GM12875 (cell line): ENCODE measurements around the gene PIGC.

ENCODE experiments used
- H3K4me3 ChIP-seq: one replicate; pipeline ENCODE4 v1.5.1; 2011; ENCODE audit warnings: low read depth, low read length, control low read depth
- TF ChIP-seq, protein P1 (sequence below): IDR thresholded peaks from 2 replicates; pipeline ENCODE4 v1.5.1; 2011; ENCODE audit warnings: low read depth, mild to moderate bottlenecking, control low read depth, inconsistent platforms, low read length, moderate library complexity, borderline replicate concordance; ENCODE audit not compliant: insufficient read depth

PIGC gene

DNA sequence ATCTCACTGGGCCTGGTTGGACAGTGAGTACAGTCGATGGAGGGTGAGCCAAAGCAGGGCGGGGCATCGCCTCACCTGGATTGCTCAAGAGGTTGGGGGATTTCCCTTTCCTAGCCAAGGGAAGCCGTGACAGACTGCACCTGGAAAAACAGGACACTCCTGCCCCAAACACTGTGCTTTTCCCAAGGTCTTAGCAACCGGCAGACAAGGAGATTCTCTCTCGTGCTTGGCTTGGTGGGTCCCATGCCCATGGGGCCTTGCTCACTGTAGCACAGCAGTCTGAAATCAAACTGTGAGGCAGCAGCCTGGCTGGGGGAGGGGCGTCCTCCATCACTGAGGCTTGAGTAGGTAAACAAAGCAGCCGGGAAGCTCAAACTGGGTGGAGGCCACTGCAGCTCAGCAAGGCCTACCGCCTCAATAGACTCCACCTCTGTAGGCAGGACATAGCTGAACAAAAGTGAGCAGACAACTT lies 12.1 kb downstream of the PIGC start:
- H3K4me3 ChIP-seq: no peak overlapping the region
- TF ChIP-seq, protein P1, sequence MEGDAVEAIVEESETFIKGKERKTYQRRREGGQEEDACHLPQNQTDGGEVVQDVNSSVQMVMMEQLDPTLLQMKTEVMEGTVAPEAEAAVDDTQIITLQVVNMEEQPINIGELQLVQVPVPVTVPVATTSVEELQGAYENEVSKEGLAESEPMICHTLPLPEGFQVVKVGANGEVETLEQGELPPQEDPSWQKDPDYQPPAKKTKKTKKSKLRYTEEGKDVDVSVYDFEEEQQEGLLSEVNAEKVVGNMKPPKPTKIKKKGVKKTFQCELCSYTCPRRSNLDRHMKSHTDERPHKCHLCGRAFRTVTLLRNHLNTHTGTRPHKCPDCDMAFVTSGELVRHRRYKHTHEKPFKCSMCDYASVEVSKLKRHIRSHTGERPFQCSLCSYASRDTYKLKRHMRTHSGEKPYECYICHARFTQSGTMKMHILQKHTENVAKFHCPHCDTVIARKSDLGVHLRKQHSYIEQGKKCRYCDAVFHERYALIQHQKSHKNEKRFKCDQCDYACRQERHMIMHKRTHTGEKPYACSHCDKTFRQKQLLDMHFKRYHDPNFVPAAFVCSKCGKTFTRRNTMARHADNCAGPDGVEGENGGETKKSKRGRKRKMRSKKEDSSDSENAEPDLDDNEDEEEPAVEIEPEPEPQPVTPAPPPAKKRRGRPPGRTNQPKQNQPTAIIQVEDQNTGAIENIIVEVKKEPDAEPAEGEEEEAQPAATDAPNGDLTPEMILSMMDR: no peak

DNA sequence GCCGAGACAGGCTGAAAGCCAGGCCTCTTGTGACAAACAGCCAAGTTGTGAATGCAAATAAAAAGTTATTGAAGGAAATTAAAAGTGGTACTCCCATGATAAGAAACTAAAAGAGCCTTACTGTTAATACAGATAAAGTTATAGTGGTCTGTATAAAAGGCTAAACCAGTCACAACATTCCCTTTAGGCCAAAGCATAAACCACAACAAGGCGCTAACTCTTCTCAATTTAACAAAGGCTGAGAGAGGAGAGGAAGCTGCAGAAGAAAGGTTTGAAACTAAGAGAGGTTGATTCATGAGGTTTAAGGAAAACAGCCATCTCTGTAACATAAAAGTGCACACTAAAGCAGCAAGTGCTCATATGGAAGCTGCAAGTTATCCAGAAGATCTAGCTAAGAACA lies 12.7 kb downstream of the PIGC start:
- no peak overlapping the region for H3K4me3 ChIP-seq
- TF ChIP-seq, protein P1: no peak

DNA sequence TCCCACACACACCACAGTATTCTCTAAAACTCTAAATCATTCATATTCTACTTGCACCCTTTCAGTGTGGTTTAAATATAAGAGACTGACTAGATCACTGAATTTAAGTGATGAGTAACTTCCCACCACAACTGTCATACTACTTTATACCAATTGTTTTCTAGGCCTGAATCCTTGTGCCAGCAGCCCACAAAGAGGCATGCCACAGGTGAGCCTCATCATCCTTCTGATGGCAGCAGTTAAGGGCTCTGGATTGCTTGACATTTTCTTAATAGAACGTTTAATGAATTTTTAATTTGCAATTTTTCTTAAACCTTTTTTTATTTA lies 13.8 kb downstream of the PIGC start:
- TF ChIP-seq, protein P1: no peak
- H3K4me3 ChIP-seq: no peak overlapping the region

DNA sequence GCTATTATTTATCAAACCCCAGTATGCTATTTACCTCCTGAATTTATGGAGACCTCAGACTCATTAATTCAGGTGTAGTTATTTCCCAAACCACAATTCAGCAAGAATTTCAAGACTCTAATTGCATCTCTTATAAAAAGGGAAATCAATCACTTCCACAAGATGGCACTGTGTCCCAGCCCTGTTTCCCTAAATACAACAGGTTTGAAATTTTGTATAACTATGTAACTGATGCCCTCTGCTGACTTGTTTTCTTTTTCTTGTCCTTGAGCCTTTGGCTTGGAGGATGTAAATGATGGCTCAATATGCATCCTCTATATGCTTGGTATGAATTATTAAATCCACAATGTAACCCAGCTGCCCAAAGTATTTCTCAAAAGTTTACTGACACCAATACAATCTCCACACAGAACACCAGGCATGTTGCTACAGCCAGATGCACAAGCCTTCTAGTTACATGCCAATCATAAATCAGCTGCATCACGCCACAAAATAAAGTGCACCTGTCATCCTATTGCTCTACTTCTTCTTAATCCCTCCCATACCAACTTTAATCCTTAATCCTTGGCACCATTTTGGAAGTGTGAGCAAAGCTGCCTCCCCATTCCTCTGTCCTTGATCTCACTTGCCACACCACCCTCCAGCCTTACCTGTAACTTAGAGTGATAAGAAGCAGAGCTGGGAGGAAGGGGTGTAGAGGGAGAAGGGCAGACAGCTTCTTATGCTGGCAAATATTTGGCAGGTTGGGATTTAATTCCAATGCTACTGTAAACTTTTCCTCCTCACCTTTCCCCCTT lies 14.3 kb downstream of the PIGC start:
- H3K4me3 ChIP-seq: no peak overlapping the region
- TF ChIP-seq, protein P1: peak; percentile 44; the same call in 1 of the 2 replicates

DNA sequence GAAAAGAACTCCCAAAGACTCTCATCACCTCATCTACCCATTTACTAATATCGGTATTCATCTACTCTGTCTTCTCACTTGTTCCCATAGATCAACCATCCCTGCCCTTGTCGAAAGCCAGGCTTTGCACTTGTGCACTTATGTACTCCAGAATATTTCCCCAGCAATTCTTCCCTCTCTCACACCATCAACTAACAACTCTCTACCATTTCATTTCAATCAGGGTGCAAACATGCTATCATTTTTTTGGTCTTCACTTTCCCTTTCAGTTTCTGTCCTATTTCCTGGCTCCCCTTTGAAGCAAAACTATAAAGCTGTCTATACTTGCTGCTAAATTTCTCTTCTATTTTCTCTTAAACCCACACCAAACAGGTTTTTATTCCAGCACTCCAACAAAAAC lies 16.7 kb downstream of the PIGC start:
- TF ChIP-seq, protein P1: no peak
- no peak overlapping the region for H3K4me3 ChIP-seq

DNA sequence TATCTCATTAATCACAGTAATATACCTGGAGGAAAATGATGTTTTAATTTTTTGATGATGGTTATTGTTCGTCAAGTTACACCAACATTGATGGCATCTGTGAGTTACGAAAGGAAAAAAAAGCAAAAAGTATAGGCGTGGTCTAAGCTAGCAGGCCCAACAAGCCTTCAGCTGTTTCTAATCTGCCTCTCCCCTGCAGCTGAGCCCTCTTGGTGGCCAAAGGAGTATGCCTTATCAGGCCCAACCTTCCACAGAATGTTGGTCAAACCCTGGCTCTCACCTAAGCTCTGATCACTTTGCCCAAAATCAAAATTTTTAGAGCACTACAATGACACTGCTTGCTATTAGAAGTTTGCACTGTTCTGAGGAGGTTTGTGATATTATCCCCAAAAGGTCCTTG lies 18.5 kb downstream of the PIGC start:
- TF ChIP-seq, protein P1: no peak

DNA sequence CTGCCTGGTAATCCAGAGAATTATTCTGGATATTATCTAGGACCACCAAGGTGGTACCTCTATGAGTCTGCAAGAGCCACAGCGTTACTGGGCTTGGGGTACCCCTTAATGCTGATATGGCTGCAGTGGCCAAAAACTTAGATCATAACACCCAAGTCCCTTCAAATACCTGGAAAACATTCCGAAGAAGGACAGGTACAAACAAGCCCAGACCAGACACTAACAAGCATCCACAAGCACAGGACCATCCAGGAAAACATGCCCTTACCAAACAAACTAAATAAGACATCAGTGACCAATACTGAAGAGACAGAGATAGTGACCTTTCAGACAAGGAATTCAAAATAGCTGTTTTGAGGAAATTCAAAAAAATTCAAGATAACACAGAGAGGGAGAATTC lies 20.5 kb downstream of the PIGC start:
- TF ChIP-seq, protein P1: no peak
- H3K4me3 ChIP-seq: no peak overlapping the region

More for the DNA sequence above, 18.5 kb downstream of the PIGC start:
- no peak overlapping the region for H3K4me3 ChIP-seq
